Activated T-cell treated with anti-CD3 and anti-CD28 coated beads, Interleukin-2, amount 50 U/mL, for 72 hours (primary cell): ENCODE data around the gene ZNF385B. TPM values are rescaled to one million over a fixed set of nuclear protein-coding genes. Genes with fewer than 3 reads are reported as not detected.

Experiments used
- ATAC-seq, 2 donors: fragments of 150-1000 bp; cut with Tn5 transposase; replicated peaks in 1 of 2; 2 replicates each; pipeline ENCODE4 v1.10.0; 2021; ENCODE audit warnings: moderate library complexity in 2 of 2, mild to moderate bottlenecking in 1 of 2
- DNase-seq, 2 donors: peaks; one replicate each; pipeline ENCODE4 v3.0.0; 2021 to 2022; ENCODE audit warnings: mixed read lengths in 1 of 2
- H3K27ac Mint-ChIP-seq: one replicate; pipeline ENCODE4 v1.8.0; 2022; ENCODE audit warnings: mild to moderate bottlenecking, moderate library complexity, mixed read lengths
- H3K27me3 Mint-ChIP-seq: one replicate; pipeline ENCODE4 v1.8.0; 2022; ENCODE audit warnings: low read depth, mixed read lengths
- H3K36me3 Mint-ChIP-seq, 2 donors: one replicate each; pipeline ENCODE4 v1.8.0; 2022; ENCODE audit warnings: mixed read lengths in 2 of 2, mild to moderate bottlenecking in 1 of 2; ENCODE audit not compliant: insufficient read depth in 2 of 2
- H3K4me1 Mint-ChIP-seq: one replicate; pipeline ENCODE4 v1.8.0; 2022; ENCODE audit warnings: low read depth, mixed read lengths
- H3K4me3 Mint-ChIP-seq, 2 donors: one replicate each; pipeline ENCODE4 v1.8.0; 2022; ENCODE audit warnings: mild to moderate bottlenecking in 2 of 2, mixed read lengths in 2 of 2, moderate library complexity in 2 of 2
- H3K9me3 Mint-ChIP-seq, 2 donors: one replicate each; pipeline ENCODE4 v1.8.0; 2022; ENCODE audit warnings: mixed read lengths in 2 of 2
- total RNA-seq, 2 donors: library from RNA; stranded (reverse); gene quantifications; one replicate each; pipeline ENCODE4 v1.2.3, GENCODE V29; 2022

Gene ZNF385B
- total RNA-seq, 2 donors from 2014 or later, result not detected

DNA sequence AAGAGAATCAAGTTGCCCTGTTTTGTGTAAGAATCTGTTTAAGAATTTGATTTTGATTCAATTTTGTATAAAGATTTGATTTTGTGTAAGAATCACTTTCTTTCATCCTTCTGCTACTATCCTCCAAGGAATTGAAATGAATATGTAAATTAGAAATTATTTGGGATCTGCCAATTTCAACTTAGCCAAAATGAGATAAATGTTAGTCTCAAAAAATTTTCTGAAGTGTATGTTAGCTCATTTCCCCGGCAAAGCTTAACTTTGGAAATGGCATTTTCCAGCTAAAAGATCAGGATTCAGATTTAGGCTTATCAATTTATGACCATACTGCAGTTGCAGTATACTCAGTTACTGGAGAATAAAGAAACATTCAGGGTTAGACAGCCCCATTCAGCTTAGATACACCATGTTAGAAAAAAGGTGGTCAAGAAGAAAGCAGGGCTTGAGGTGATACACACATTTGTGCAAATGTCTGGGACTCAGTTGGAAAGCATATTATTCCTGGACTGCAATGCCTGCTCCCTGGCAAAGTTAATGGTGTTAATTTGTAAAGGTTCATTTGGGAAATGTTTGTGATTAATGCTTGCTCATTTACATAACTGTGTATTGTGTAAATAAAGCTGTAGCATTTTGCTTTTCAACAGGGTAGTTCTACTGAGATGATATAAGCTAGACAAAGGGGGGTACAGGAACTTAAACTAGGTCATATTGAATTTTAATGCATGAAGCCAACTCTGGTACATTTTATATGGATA, 349.0 kb downstream of the ZNF385B start:
- Mint-ChIP-seq H3K27ac (no peak overlapping the region), H3K9me3 (peaks cover 0 to 1% of the 10 kb centered on the region in 2 donors), H3K27me3 (no peaks in the 10 kb centered on the region), H3K4me3 (no peak overlapping the region), H3K4me1 (no peaks in the 10 kb centered on the region), H3K36me3 (no peaks in the 10 kb centered on the region)
- DNase-seq (no peak), ATAC-seq (no peak)

DNA sequence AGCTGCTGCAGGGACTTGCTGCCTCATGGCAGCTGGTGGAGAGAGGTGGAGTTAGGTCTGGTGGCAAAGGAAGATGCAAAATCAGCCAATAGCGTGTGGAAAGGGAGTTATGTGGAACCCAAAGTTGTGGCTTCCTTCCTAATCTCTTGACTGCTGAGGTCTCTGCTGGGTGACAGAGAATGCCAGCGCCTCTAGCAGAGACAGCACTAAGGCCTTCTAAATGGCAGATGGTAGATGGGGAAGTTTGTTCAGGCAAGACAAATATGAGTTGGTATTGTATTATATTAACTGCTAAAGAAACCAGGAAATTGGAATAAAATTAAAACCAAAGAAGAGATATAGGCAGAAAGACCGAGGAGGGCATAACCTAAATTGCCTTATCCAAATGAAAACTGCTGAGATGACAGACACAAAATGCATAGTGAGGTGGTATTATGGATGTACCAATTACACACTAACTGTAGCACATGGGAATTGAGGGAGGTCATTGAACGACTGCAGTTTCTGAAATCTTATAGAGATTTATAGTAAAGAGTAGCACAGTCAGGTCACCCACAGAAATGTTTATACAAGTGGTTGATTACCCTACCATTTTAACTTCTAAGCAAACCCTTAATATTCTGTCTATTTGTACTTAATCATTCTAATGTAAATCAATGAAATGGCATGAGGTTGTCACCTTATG, 350.2 kb downstream of the ZNF385B start:
- Mint-ChIP-seq H3K4me1 (no peaks in the 10 kb centered on the region), H3K9me3 (peaks cover 0 to 1% of the 10 kb centered on the region in 2 donors), H3K36me3 (no peaks in the 10 kb centered on the region), H3K27me3 (no peaks in the 10 kb centered on the region), H3K27ac (no peak overlapping the region), H3K4me3 (no peak overlapping the region)
- DNase-seq (no peak), ATAC-seq (no peak)

DNA sequence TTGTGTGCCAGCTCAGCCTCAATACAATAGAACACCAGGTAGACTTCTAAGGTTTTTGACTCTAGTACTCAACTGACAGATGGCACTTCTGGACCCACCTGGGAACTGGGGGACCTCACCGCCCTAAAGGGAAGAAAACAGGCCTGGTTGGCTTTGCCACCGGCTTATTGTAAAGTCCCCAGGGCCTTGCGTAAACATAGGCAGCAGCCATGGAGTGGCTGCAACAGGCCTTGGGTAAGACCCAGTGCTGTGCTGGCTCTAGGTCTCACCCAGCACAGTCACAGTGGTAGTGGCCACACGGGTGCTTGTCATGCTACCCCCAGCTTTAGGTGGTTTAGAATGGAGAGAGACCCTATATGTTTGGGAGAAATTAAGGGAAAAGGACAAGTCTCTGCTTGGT, 366.1 kb downstream of the ZNF385B start:
- no peaks in the 10 kb centered on the region for H3K27me3 Mint-ChIP-seq
- no peak for DNase-seq
- H3K9me3 Mint-ChIP-seq, result peaks cover 0 to 2% of the 10 kb centered on the region in 2 donors

DNA sequence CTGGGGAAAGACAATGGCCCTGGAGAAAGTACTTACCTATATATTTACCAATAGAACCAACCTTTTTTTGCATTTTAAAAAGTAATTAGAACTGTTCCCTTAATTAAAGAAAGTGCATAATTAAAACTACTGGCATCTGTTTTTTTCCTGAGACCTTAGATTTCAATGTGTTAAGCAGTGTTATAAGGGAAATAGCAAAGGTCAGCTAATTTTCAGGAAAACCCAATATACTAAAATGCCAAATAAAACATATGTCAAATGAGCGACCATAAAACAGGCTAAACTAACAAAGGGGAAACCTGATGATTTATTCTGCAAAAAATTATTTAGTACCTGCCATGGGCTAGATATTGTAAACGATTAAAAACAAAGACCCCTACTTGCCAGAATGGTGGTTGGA, 372.8 kb downstream of the ZNF385B start:
- Mint-ChIP-seq H3K4me1 (no peaks in the 10 kb centered on the region), H3K36me3 (no peaks in the 10 kb centered on the region), H3K4me3 (no peak overlapping the region), H3K27me3 (no peaks in the 10 kb centered on the region), H3K9me3 (no peaks in the 10 kb centered on the region), H3K27ac (no peak overlapping the region)
- DNase-seq, result no peak
- no peak for ATAC-seq

More for the DNA sequence above, 366.1 kb downstream of the ZNF385B start:
- H3K27ac Mint-ChIP-seq, result no peak overlapping the region
- H3K4me1 Mint-ChIP-seq, result no peaks in the 10 kb centered on the region
- H3K4me3 Mint-ChIP-seq, result no peak overlapping the region
- no peaks in the 10 kb centered on the region for H3K36me3 Mint-ChIP-seq
- ATAC-seq, result no peak

DNA sequence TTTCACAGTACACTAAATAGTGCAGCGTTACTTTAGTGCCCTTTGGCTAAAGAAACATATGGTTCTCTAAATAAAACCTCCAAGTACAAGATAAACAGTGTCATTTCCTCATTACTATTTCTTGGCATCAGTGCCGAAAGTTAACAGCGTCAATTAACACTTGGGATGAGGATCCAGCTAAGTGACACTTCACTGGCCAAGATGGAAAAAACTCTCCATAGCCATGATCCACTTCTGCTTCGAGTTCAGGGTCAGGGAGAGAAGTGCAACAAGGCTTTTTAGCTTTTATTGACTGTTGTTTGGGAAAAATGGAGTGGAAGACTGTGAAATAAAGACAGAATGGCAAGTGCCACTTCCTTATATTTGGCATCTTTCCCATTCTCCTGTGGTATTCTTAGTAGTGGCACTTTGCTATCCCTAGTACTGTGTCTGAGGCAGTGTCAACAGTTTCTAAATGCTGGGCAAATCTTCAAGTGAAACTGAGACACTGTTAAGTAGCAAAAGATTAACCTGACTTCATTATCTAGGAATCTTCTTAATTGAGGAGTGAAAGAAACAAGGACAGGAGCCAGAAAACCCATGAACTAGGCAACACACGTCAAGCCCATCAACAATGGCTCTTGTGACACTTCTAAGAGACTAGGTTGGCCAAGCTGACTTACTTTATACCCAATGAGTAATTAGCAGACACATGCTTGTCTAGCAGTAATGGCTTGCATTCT, 374.2 kb downstream of the ZNF385B start:
- ATAC-seq (no peak), DNase-seq (no peak)
- Mint-ChIP-seq H3K27ac (no peak overlapping the region), H3K27me3 (no peaks in the 10 kb centered on the region), H3K36me3 (no peaks in the 10 kb centered on the region), H3K4me3 (no peak overlapping the region), H3K9me3 (no peaks in the 10 kb centered on the region), H3K4me1 (no peaks in the 10 kb centered on the region)

DNA sequence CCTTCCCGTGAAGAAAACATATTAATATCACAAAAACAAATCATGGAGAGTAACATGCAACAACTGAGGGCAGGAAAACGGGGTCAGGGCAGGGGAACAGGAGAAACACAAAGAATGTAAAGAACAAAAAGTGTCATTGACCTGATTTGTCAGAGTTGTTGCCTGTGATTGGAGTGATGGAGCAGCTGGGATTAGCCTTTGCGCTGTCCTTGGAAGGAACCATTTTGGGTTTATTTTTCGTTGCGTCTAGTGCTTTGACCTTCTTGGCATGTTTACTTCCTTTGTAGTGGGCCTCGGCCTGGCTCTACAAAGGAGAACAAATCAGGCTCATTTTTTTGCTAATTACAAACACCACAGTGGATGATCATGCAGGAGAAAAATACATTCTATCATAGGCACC, 378.3 kb downstream of the ZNF385B start:
- Mint-ChIP-seq H3K4me1 (no peaks in the 10 kb centered on the region), H3K36me3 (no peaks in the 10 kb centered on the region), H3K27ac (no peak overlapping the region), H3K9me3 (no peaks in the 10 kb centered on the region), H3K27me3 (peaks cover under 1% of the 10 kb centered on the region), H3K4me3 (no peak overlapping the region)
- DNase-seq (no peak), ATAC-seq (no peak)

DNA sequence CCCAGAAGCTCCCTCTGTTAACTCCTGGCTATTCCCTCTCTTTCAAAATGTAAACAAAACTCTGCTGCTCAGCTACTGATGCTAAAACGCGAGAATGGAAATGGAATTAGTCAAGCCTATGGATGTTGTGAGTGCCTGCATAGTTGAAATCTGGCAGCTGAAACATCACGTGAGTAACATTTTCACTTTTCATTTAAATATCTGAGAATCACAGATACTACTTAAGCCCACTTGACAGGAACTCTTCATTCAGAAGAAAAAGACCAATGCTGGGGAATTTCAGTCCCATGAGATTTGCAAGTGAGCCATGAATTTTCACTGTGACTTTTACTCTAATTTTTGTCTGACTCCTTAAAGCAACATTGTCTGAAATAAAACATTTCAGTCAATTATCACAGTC, 381.5 kb downstream of the ZNF385B start:
- H3K9me3 Mint-ChIP-seq, result no peaks in the 10 kb centered on the region
- H3K36me3 Mint-ChIP-seq, result no peaks in the 10 kb centered on the region
- no peak overlapping the region for H3K27ac Mint-ChIP-seq
- DNase-seq, result no peak
- ATAC-seq, result no peak
- peaks cover 9% of the 10 kb centered on the region for H3K27me3 Mint-ChIP-seq
- H3K4me1 Mint-ChIP-seq, result no peaks in the 10 kb centered on the region
- no peak overlapping the region for H3K4me3 Mint-ChIP-seq

DNA sequence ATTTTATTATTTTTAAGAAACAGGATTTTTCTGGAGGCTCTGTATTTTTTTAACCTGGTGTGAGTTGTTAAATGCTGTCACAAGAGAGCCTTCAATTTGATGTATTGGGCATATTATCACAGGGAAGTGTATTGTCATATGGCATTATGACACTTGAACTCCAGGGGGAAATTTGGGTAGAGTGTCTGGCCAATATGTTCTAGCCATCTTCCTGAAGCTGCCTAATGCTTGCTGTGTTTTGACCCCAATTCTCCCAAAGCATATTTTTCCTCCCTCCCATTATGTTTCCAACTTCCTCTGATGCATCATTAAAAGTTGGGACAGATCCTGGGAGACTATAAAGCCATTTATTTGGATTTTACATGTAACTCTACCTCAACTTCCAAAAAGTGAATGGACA, 382.6 kb downstream of the ZNF385B start:
- DNase-seq, result no peak
- Mint-ChIP-seq H3K36me3 (no peaks in the 10 kb centered on the region), H3K27me3 (peaks cover 9% of the 10 kb centered on the region), H3K9me3 (no peaks in the 10 kb centered on the region), H3K4me1 (no peaks in the 10 kb centered on the region), H3K4me3 (no peak overlapping the region), H3K27ac (no peak overlapping the region)
- ATAC-seq, result no peak

DNA sequence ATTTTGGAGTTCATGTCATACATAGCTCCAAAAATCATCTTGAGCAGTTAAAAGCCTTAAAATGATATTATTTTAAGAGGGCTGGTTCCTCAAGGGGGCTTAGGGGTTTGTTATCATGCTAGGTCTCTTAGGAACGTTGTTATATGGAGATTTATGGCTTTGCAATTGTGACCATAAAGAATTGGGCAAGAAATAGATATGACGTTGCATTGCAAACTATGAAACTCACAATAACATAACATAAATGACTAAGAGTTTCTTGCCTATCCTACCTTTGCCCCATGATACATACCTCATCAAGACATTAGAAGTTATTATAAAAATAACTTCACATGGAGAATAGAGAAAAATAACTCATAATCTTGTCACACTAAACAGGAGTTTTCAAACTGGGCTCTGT, 390.4 kb downstream of the ZNF385B start:
- H3K27me3 Mint-ChIP-seq, result no peaks in the 10 kb centered on the region
- ATAC-seq (no peak), DNase-seq (no peak)
- no peaks in the 10 kb centered on the region for H3K9me3 Mint-ChIP-seq
- H3K27ac Mint-ChIP-seq, result no peak overlapping the region
- no peak overlapping the region for H3K4me3 Mint-ChIP-seq
- no peaks in the 10 kb centered on the region for H3K4me1 Mint-ChIP-seq
- no peaks in the 10 kb centered on the region for H3K36me3 Mint-ChIP-seq

DNA sequence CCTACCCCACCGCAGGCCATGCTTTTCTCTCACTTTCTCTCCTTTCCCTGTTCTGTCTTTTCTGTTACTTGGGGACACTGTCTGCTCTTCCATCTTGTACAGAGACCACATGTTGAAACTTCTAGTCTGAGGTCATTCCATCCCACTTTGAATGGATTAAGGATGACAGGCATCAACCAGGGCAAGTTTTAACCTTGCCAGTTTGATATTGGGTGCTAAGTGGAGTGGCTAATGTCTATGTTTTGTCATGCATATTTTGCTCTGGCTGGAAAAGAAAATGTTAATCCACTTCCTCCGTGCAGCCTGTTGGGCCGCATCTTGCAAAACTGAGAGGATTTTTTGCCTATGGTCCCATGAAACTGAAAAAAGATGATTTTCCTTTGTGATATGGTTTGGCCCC, 391.3 kb downstream of the ZNF385B start:
- H3K27ac Mint-ChIP-seq, result no peak overlapping the region
- peaks cover under 1% of the 10 kb centered on the region in 2 donors for H3K9me3 Mint-ChIP-seq
- DNase-seq (no peak), ATAC-seq (no peak)
- H3K36me3 Mint-ChIP-seq, result no peaks in the 10 kb centered on the region
- no peaks in the 10 kb centered on the region for H3K27me3 Mint-ChIP-seq
- no peaks in the 10 kb centered on the region for H3K4me1 Mint-ChIP-seq
- no peak overlapping the region for H3K4me3 Mint-ChIP-seq

DNA sequence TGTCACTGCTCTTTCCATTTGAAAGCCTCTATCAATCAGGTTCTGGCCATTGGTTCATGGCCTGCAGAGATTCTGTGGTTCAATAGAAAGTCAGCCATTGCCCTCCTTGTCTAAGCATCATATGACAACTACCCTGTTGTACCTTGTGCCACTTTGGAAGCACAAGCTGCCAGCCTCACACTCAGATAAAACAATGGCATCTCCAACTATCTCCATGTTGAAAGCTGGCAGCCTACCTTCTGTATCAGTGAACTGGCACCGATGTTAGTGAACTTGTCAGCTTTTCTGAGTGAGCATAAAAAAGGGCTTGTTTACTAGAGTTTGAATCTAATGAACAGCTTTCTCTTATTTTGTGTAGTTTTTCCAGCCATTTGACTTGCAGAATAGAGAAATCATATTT, 393.5 kb downstream of the ZNF385B start:
- H3K27ac Mint-ChIP-seq, result no peak overlapping the region

DNA sequence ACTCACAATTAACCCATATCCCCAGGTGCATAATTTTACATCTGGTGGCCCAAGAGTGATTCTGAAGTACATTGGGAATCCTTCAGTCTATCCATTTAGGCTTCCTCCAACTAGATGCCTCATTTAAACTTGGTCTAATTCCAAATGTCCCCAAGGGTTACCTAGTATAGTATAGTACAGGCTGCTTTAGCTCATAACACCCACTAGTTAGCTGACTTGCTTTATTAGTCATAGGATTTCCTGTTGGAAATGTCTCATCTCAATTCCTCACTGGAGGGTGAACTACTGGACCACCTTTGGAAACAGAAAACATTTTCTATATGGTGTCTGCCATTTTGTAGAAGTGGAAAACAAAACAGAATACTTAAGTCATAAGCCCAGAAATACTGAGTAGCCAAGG, 394.3 kb downstream of the ZNF385B start:
- no peak overlapping the region for H3K27ac Mint-ChIP-seq
- H3K4me3 Mint-ChIP-seq, result no peak overlapping the region
- no peaks in the 10 kb centered on the region for H3K27me3 Mint-ChIP-seq
- DNase-seq (no peak), ATAC-seq (no peak)
- H3K36me3 Mint-ChIP-seq, result no peaks in the 10 kb centered on the region
- H3K4me1 Mint-ChIP-seq, result no peaks in the 10 kb centered on the region
- H3K9me3 Mint-ChIP-seq, result peaks cover 3% of the 10 kb centered on the region in 2 donors

More for the DNA sequence above, 393.5 kb downstream of the ZNF385B start:
- Mint-ChIP-seq H3K27me3 (no peaks in the 10 kb centered on the region), H3K4me1 (no peaks in the 10 kb centered on the region), H3K4me3 (no peak overlapping the region), H3K36me3 (no peaks in the 10 kb centered on the region), H3K9me3 (peaks cover 3% of the 10 kb centered on the region in 2 donors)
- DNase-seq (no peak), ATAC-seq (no peak)

DNA sequence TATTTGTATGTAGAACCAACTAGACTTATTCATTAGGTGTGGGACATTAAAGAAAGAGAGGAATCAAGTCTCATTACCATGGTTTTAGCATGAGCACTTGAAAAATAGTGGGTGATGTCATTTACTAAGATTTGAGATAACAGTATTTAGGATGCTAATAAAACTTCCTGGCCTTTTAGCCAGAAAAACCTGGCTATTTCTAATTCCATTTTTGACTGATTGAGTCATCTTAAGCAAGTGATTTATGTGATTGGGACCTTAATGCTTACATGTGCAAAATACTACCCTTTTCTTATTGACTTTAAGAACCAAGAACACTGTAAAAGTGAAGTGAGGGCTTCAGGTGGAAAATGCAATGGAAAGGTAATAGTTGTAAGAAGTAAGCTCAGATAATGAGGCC, 400.0 kb downstream of the ZNF385B start:
- no peak for DNase-seq
- Mint-ChIP-seq H3K4me1 (peaks cover 5% of the 10 kb centered on the region), H3K36me3 (no peaks in the 10 kb centered on the region), H3K27ac (no peak overlapping the region), H3K27me3 (no peaks in the 10 kb centered on the region), H3K9me3 (peaks cover 4 to 9% of the 10 kb centered on the region in 2 donors), H3K4me3 (no peak overlapping the region)
- no peak for ATAC-seq
